Umbilical cord (tissue), 2 donors: ENCODE data around the gene OR5L2. TPM values are rescaled to one million over a fixed set of nuclear protein-coding genes. Genes with fewer than 3 reads are reported as not detected.
"Not testable (repeated sequence)": the region's sequence is repeated elsewhere in the genome, so short reads cannot be mapped to it uniquely, and the experiment has no call there.

ENCODE experiments used
- DNase-seq: peaks from one replicate; pipeline ENCODE4 v3.0.0-alpha.2; 2015; ENCODE audit warnings: low spot score
- total RNA-seq: library from RNA; depleted of rRNA; stranded (reverse); fragments of >200 nt; gene quantifications from one replicate; pipeline ENCODE4 v1.2.3, GENCODE V29; 2014; ENCODE audit warnings: low replicate concordance; ENCODE audit not compliant: insufficient read depth

Gene OR5L2
- total RNA-seq: 0.72 TPM

DNA sequence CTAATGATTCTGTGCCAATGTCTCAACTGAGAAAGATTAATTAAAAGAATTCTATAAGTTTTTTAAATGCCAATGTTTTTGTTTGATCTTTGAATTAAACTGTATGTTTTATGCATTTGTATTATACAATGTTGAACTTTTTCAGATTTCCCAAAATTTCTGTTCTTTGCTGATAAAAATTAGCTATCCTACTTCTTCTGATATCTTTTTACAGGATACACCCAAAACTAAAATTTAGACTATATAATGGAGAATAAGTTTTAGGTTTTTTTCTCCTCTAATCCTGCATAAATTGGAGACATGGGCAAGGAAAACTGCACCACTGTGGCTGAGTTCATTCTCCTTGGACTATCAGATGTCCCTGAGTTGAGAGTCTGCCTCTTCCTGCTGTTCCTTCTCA is at the start of gene OR5L2:
Gene OR5L2 (plus strand): TSS at position 301 of the 400 bp plus-strand sequence. CDS start 0 bp downstream, at position 301.
- DNase-seq: no peak

DNA sequence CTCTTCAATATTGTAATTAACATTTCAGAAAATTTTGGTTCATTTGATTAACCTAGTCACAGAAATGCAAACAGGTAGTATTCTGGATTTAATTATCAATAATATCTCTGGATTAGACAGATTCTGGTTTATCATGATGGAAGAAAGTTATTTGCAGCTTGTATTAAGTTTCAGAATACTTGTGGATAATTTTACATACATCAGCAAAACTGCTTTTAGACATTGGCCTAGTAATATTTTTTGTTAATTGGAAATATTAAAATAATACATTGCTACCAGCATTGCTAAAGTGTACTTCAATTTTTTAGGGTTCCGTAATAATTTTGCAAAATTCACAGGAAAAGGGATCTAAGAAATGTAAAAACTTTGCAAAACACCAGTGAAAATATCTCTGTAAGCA is 35.4 kb upstream of the OR5L2 start:
- DNase-seq: no peak

- DNase-seq: no peak
Observed at GRCh38 chr11:55793321-55793720, 33.7 kb upstream of the OR5L2 start.

DNA sequence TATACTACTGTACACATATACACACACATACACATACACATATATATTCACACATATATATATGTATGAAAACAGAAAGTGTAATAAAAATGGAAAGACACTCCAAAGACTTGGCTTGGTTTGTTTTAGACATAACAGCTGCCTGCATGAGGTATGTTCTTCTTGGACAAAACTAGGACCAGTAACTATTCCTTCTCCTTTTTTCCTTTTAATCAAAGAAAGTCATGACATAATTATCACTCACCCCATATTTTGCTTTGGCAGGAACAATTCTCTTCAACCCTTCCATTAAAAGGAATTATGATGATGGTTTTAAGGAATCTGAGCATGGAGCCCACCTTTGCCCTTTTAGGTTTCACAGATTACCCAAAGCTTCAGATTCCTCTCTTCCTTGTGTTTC is 31.8 kb upstream of the OR5L2 start, which contains the start of gene OR5D14:
Gene OR5D14 (plus strand): TSS at position 301 of the 400 bp plus-strand sequence. CDS start 0 bp downstream, at position 301.
- DNase-seq: no peak

- DNase-seq: no peak
Observed at GRCh38 chr11:55806248-55806647, 20.8 kb upstream of the OR5L2 start.

- no peak for DNase-seq
Observed at GRCh38 chr11:55811067-55811466, 16.0 kb upstream of the OR5L2 start, which contains the start of gene OR5L1. Gene OR5L1 (plus strand): TSS chr11:55811367. CDS start chr11:55811467, 100 bp downstream.

DNA sequence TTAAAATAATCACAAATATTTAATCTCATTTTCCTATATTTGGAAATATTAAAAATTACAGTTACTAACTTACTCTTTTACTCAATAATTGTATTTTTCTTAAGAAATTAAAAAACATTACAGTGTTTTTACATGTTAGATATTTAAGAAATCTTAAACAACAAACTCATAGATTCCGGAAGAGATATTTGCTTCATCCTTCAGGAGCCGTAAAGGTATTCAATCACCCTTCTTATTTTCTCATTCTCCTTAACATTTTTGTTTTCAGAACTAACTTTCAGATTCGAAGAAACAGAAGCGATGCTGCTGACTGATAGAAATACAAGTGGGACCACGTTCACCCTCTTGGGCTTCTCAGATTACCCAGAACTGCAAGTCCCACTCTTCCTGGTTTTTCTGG is 7.7 kb upstream of the OR5L2 start, which contains the start of gene OR5D18:
Gene OR5D18 (plus strand): TSS at position 301 of the 400 bp plus-strand sequence. CDS start 0 bp downstream, at position 301.
- no peak for DNase-seq

- no peak for DNase-seq
Observed at GRCh38 chr11:55838452-55838851, 11.4 kb downstream of the OR5L2 start, which contains the start of gene OR5D16. Gene OR5D16 (plus strand): TSS chr11:55838752. CDS start chr11:55838752, 0 bp downstream.

GRCh38 chr11:55847453-55847852 is 20.4 kb downstream of the OR5L2 start:
- DNase-seq: no peak

GRCh38 chr11:55849037-55849436 is 22.0 kb downstream of the OR5L2 start:
- DNase-seq: no peak

DNA sequence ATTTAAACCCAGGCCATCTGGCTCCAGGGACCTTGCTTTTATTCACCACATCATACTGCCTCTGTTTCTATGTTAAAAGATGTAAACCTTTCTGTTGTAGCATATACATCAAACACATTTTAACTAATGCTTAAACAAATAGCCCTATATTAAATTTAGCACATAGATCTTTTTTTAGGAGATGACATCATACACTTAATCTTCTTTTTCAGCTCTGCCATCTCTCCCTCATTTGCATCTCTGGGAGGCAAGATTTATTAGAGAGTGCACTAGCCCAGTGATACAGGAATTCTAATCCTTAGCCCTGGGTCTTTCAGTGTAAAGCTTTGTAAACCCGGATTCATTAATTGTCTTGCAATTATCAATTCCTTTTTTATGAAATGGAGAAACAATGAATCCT is 25.1 kb downstream of the OR5L2 start:
- DNase-seq: no peak

DNA sequence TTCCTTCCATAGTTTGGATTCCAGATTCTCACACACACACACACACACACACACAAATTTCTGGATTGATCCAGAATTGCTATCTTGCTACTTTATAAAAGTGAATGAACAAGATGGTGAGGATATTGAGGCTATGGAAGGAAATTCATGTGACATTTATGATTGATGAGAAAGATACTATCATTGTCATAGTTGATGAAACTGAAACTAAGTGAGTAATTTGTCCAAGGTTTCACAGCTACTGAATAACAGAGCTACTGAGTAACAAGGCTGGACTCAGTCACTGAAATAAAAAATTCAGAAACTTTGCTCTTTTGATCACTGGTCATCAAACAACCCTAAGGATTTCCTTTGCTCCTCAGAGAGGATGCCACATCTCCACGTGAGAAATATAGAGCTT is 27.7 kb downstream of the OR5L2 start:
- no peak for DNase-seq

GRCh38 chr11:55867354-55867753 is 40.3 kb downstream of the OR5L2 start:
- not testable (repeated sequence) for DNase-seq

DNA sequence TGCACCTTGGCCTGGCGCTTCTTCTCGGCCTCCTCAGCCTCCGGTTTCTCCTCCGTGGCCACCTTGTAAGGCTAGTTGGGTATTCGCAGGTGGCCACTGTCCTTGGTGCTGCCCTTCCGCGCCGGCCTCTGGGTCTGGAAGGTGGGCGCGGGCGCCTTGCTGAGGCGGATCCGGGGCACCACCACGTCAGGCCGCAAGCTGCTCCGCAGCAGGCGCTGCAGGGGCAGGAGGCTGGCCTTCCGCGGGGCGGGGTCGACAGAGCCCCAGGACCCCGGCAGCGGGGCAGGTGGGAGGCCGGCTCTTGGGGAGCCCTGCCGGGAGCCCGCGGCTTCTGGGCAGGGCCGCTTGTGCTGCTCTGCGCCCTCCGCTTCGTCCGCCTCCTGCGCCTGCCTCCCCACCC is 45.7 kb downstream of the OR5L2 start:
- DNase-seq: not testable (repeated sequence)

- not testable (repeated sequence) for DNase-seq
Observed at GRCh38 chr11:55873146-55873545, 46.1 kb downstream of the OR5L2 start.

Other genes starting within 250 kb of the OR5L2 start
- gene OR4C11, start 219.6 kb upstream of the OR5L2 start, total RNA-seq: 6.3 TPM
- 3.6 TPM for gene OR4P4, start 192.1 kb upstream of the OR5L2 start, total RNA-seq
- gene OR4S2, start 178.9 kb upstream of the OR5L2 start, total RNA-seq: 0.48 TPM
- gene OR4C6, start 165.0 kb upstream of the OR5L2 start, total RNA-seq: 0.72 TPM
- gene OR5D13, start 53.8 kb upstream of the OR5L2 start, total RNA-seq: 9.9 TPM
- 1.9 TPM for gene OR5D14, start 31.7 kb upstream of the OR5L2 start, total RNA-seq
- gene OR5L1, start 15.9 kb upstream of the OR5L2 start, total RNA-seq: 1.7 TPM
- 2.2 TPM for gene OR5D18, start 7.6 kb upstream of the OR5L2 start, total RNA-seq
- gene OR5D16, start 11.5 kb downstream of the OR5L2 start, total RNA-seq: 1.4 TPM
- not detected for gene TRIM51, start 56.1 kb downstream of the OR5L2 start, total RNA-seq
- gene OR5W2, start 87.4 kb downstream of the OR5L2 start, total RNA-seq: 2.9 TPM
- gene OR5I1, start 109.2 kb downstream of the OR5L2 start, total RNA-seq: 2.9 TPM
- gene OR10AG1, start 142.7 kb downstream of the OR5L2 start, total RNA-seq: 3.4 TPM
- gene OR5F1, start 167.4 kb downstream of the OR5L2 start, total RNA-seq: 1.4 TPM
- gene OR5AS1, start 200.4 kb downstream of the OR5L2 start, total RNA-seq: 6.3 TPM